RCC 7860 (cell line): ENCODE results near the gene CTNND2.

Source experiments
- DNase-seq: peaks from one replicate; pipeline ENCODE4 v3.0.0-alpha.2; 2015; ENCODE audit warnings: low spot score
- FAIRE-seq: peaks from 2 replicates; lab custom pipeline; 2012; peaks lifted over from hg19 to GRCh38; lab: Jason Lieb, UNC

The CTNND2 gene

DNA sequence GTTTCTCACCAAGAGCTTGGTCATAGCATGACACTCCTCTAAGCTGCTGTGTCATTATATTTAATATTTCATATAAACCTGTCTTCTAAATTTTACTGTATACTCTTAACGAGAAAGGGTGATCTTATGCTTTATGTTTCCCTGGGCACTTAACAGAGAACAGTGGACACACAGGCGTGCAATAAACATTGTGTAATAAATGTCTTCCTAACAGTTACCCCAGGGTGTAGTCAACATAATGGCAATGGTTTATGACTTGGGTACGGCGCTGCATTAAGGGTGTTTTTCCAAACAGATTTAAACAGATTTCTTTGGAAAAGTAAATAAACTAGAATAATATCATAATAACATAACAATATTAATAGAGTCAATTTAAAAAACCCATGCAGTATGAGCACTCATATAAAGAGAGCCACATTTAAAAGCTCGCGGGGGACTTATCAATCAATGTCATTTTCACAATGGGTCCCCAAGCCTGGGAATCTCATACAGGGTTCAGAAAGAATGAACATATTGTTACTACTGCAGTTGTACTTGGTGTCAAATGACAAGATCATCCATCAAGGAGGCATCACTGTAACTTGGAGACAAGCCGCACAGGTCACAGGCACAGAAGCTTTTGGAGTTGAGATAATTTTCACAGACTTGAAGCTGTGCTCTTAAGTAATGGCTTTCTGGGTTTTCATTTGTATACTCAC is 376.4 kb downstream of the CTNND2 start:
- FAIRE-seq (no peak), DNase-seq (no peak)

- DNase-seq (no peak), FAIRE-seq (no peak)
Observed at GRCh38 chr5:11525020-11525419, 379.2 kb downstream of the CTNND2 start.

DNA sequence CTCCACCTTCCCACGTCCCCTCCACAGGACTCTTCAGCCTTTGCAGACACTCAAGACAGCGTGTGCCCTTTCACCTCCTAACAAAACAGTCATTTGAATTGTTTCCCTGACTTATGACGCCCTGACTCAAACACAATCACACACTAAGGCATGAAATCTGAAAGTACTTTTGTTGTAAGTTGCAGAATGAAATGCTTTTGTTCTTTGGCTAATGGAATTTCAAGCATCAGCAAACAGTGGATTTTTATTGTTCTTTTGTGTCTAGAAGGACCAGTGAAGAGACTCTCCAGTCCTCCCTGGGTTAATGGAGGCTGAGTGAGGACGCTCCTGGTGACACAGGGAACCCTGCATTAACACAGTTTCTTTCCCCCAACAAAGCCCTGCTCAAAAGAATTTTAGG is 380.1 kb downstream of the CTNND2 start:
- DNase-seq, result no peak
- no peak for FAIRE-seq

GRCh38 chr5:11522796-11523195 is 381.4 kb downstream of the CTNND2 start:
- FAIRE-seq (no peak), DNase-seq (no peak)

GRCh38 chr5:11520241-11520930 is 383.9 kb downstream of the CTNND2 start:
- no peak for FAIRE-seq
- no peak for DNase-seq

GRCh38 chr5:11519236-11519635 is 385.0 kb downstream of the CTNND2 start:
- DNase-seq (no peak), FAIRE-seq (no peak)

GRCh38 chr5:11518676-11519075 is 385.6 kb downstream of the CTNND2 start:
- FAIRE-seq (no peak), DNase-seq (no peak)

GRCh38 chr5:11514705-11515432 is 389.4 kb downstream of the CTNND2 start:
- no peak for DNase-seq
- no peak for FAIRE-seq

DNA sequence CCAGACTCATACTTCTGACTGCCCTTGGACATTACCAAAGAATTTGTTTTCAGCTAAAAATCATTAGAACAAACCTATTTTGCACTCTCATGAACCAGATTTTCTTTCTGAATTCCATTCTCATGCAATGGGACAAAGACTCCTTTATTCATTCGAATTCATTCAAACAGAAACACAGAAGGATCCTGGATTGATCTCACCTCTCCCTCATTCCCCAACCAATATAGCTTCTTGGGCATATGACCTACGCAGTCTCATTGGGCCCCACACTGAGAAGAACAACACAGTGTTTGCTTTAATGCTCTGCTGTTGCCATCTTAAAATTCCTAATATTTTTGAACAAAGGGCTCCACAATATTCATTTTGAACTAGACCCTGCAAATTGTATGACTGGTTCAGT is 392.4 kb downstream of the CTNND2 start:
- DNase-seq (no peak), FAIRE-seq (no peak)

DNA sequence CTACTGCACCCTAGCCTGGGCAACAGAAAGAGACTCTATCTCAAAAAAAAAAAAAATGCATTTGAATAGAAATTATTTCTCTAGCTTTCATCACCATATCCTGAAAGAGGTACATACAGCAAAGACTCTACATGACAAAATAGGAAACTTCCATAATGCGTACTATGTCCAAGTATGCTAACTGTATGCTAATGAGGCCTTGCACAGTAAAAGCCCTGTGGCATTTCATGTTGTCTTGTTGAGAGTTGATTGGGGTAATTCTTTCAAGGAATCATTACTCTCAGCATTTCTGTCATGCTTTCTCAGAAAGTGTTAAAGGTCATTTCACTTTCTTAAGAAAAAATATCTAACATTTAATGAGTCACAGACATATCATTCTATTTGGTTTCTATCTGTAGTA is 393.4 kb downstream of the CTNND2 start:
- FAIRE-seq, result no peak
- DNase-seq, result no peak

DNA sequence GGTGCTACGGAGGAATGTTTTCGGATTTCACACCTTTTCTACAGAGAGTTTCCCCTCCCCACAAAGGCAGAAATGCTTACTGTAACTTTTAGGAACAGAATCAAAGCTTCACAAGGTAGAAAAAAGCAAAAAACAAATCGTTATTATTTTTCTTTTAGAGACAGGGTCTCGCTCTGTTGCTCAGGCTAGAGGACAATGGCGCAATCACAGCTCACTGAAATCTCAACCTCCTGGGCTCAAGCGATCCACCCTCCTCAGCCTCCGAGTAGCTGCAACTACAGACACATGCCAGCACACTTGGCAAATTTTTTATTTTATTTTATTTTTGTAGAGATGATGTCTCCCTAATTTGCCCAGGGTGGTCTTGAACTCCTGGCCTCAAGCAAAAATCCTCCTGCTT is 394.5 kb downstream of the CTNND2 start:
- no peak for FAIRE-seq
- DNase-seq, result no peak

DNA sequence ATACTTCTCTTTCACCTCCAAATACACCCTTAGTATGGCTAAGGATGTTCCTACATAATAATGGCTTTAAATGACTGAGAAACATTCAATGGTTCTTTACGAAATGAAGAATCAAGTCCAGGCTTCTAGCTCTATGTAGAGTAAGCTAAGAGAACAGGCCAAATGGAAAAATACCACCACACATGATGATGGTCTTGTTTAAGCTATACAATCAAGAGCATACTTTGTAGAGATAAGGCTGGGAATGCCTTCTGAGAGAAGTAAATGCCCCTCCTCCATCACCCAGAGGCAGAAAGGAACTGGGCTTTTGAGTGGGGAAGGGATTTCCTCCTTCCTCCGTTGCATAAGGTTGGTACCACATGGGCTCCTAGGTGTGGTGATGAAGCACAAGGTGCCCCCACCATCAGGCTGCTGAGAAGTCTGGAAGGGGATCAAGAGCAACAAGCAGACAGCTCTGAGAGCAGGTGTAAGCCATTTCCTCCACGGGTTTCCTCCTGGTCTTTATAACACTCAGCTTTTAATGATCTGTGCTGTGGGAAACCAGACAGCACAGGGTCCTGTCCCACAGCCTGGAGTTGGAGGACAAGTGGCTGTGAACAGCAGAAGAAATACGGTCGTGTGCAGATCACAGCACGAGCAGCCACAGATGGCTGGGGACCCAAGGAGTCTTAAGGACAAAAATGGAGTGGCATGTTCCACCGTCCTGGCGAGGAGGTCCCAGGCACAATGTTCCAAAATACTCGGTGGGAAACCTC is 396.9 kb downstream of the CTNND2 start:
- no peak for FAIRE-seq
- no peak for DNase-seq

DNA sequence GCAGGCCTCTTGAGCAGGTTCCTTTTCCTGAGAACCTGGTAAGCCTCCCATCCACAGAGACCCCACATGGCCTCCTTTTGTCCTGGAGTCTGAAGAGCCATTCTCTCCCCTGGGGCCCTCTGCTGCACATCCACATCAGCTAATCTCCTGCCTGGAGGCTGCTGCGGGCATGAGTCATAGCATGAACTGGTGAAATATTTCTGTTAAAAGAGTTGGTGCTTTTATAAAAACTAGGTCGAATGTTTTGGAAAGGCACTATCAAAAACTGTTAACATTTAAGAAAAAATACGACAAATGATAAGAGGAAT is 399.4 kb downstream of the CTNND2 start:
- DNase-seq (no peak), FAIRE-seq (no peak)

DNA sequence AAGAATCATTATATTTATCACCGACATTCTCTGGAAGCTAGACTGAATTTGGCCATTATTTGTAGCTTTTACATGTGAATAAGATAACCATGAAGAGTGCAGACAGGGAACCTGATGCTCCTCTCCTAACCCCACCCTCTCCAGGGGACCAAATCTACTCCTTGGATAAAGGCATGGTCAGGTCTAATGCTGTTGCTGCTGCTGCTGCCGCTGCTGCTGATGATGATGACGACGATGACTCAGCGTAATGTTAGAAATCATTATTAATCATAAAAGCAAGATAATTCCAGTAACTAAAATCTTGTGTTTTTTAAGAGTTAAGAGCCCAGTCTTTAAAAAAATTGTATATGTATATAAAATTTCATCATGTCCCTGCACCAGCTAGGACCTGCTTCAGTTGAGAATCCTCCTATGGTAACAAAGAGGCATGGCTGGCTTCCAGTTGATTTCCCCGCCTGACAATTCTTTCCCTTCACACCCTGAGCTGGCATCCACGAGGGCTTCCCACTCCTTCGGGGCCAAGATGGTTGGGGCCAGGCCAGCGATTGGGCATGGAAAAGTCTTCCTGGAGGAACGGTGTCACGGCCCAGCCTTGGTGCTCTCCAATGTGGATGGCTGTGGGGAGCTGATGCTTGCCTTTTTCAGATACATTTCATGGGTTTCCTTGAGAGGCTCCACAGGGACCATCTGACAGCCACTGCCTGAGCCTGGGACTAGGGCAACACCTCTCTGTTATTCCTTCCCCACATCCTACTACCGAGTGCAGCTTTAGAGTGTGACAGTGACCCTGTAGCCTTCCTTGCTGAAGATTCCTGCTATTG is 400.0 kb downstream of the CTNND2 start:
- DNase-seq, result no peak
- FAIRE-seq, result no peak

GRCh38 chr5:11502783-11503182 is 401.5 kb downstream of the CTNND2 start:
- FAIRE-seq (no peak), DNase-seq (no peak)

GRCh38 chr5:11497651-11498050 is 406.6 kb downstream of the CTNND2 start:
- FAIRE-seq (no peak), DNase-seq (no peak)

- no peak for FAIRE-seq
- no peak for DNase-seq
Observed at GRCh38 chr5:11496137-11496719, 408.0 kb downstream of the CTNND2 start.

GRCh38 chr5:11494340-11494739 is 409.9 kb downstream of the CTNND2 start:
- FAIRE-seq, result peak; percentile 45
- DNase-seq, result no peak

DNA sequence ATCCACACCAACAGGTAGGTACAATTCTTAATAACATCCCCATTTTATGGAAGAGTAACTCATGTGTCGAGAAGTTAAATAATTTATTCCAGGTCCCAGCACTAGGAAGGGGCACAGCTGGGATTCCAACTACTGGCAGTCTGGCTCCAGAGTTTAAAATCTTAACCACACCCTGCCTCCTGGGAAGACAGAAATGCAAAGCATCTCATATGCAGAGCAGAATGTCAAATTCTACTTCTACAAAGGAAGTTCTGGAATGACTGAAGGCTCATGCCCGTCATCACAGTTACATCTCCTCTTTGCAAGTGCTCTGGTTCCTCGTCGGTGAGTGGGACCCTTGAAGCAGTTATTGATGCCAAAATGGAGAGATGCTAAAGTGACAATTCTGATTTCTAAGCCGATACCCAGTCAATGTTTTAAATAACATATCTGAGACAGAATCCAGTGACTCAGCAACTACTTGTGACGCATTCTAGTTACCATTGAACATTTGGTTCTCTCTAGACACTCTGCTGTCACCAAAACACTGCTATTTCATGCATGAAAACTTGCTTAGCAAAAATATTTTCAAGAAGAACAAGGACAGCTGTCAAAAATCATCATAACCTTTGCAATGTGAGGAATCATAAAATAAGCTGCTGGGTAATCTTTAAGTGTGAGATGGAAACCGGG is 412.7 kb downstream of the CTNND2 start:
- FAIRE-seq (no peak), DNase-seq (no peak)

DNA sequence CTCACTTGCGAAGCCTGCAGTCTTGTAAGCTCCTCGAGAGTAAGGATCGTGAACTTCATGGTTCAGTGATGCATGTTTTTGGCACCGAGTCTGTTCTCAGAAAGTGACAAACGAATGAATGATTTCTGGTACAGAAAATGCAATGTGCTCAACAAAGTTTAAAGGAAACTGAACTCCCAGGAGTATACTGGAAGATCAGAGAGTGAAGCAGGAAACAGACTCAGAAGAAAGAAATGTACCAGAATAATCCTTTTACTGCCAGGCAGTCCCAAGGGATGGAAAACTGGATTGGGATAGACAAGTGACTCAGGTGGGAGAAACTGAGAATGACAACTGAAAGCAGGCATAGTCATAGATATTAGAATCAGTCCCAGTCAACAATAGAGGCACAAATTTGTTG is 420.6 kb downstream of the CTNND2 start:
- DNase-seq, result no peak
- FAIRE-seq, result no peak
